Psoas muscle (tissue), 8 donors: Measurements from ENCODE around the gene WDR64. TPM values are rescaled to one million over a fixed set of nuclear protein-coding genes. Genes with fewer than 3 reads are reported as not detected.

Source experiments
- ATAC-seq, 4 donors: fragments of 200-7000 bp; cut with Tn5 transposase; one replicate each; pipeline ENCODE4 v1.9.1; 2020; ENCODE audit warnings: moderate library complexity in 3 of 4, mild to moderate bottlenecking in 2 of 4
- DNase-seq, 2 donors: peaks; one replicate each; pipeline ENCODE4 v3.0.0-alpha.2; 2020
- H3K27ac ChIP-seq: fragments of 200-600 bp; one replicate; pipeline ENCODE4 v1.8.0; 2022
- H3K27me3 ChIP-seq, 3 donors: fragments of 200-600 bp in 1 of 3; one replicate each; pipeline versions ENCODE4 v1.6.1 to v1.8.0; 2013 to 2022; ENCODE audit warnings: low read length in 2 of 3, mild to moderate bottlenecking in 2 of 3, moderate library complexity in 1 of 3; ENCODE audit not compliant: insufficient read depth in 3 of 3
- H3K36me3 ChIP-seq, 2 donors: fragments of 200-600 bp in 1 of 2; one replicate each; pipeline versions ENCODE4 v1.6.1 to v1.8.0; 2013 to 2022; ENCODE audit warnings: low read depth in 1 of 2, mild to moderate bottlenecking in 1 of 2, moderate library complexity in 1 of 2; ENCODE audit not compliant: insufficient read depth in 1 of 2
- H3K4me1 ChIP-seq: fragments of 200-600 bp; one replicate; pipeline ENCODE4 v1.8.0; 2022
- H3K4me3 ChIP-seq: fragments of 200-600 bp; one replicate; pipeline ENCODE4 v1.8.0; 2022; ENCODE audit warnings: mild to moderate bottlenecking
- H3K9me3 ChIP-seq: fragments of 200-600 bp; one replicate; pipeline ENCODE4 v1.8.0; 2022
- CTCF ChIP-seq: fragments of 200-600 bp; IDR thresholded peaks from one replicate; pipeline ENCODE4 v1.8.0; 2022; ENCODE audit warnings: antibody characterized with exemption
- WGBS, 3 donors: extraction: QIAGEN DNeasy Blood & Tissue Kit; methylation state at CpG; one replicate each; pipeline versions ENCODE4 v1.1.6 to v1.1.7; 2013; 5-methylcytosine and 5-hydroxymethylcytosine counted together
- intact Hi-C, 2 donors: fragments of 100-400 bp; cut with DNase I; formaldehyde crosslinking; loops; one replicate each; pipeline versions ENCODE4 v1.11.0 to v1.14.2; 2022
- polyA plus RNA-seq, 3 donors: library from polyadenylated mRNA; stranded (reverse); fragments of 200-250 nt; gene quantifications; one replicate each; pipeline ENCODE4 v1.2.3, GENCODE V29; 2013
- total RNA-seq, 4 donors: library from RNA; stranded (reverse); fragmentation: NEBNext Ultra II Directional in 2 of 4; extraction: Animal tissue kit (Norgen Biotek cat#: 25700) in 2 of 4; gene quantifications; one replicate each; pipeline versions ENCODE4 v1.2.1 to v1.2.4, GENCODE V29; 2021 to 2023
- donor health status: healthy with polysubstance abuse.
- donor health status: DM: no; HTN: no; CAD: no; lungs with moderate emphysema.
- donor health status: Bipolar disorder and iron deficiency.
- donor health status: healthy.
- donor health status: DM: yes; HTN: yes; CAD: no.
- donor health status: DM: no; HTN: no; CAD: no.
- donor health status: DM: no; HTN: no; CAD: no.
- donor health status: DM: yes; HTN: yes; CAD: no.

WDR64 gene
- total and polyA plus RNA-seq, 7 donors: not detected

- no peaks in the 10 kb centered on the region for H3K27me3 ChIP-seq
- peaks cover 4% of the 10 kb centered on the region for H3K4me1 ChIP-seq
- ATAC-seq (no peak), DNase-seq (no peak)
- intact Hi-C loops: no loop called here
- no peaks in the 10 kb centered on the region for H3K9me3 ChIP-seq
- H3K4me3 ChIP-seq: no peak overlapping the region
- no peak overlapping the region for H3K27ac ChIP-seq
- WGBS, 3 donors: 85 to 93% (median 91%) methylated on average over 3 of the region's 3 CpGs
- TF ChIP-seq CTCF: no peak
- peaks cover 0 to 6% of the 10 kb centered on the region in 2 donors for H3K36me3 ChIP-seq
These were observed 19.1 kb upstream of the WDR64 start for GRCh38 chr1:241632987-241633386.

- no peaks in the 10 kb centered on the region for H3K9me3 ChIP-seq
- H3K27ac ChIP-seq: no peak overlapping the region
- no peak for ATAC-seq
- peaks cover 8% of the 10 kb centered on the region for H3K4me1 ChIP-seq
- 92 to 95% (median 93%) methylated on average over 4 of the region's 4 CpGs for WGBS, 3 donors
- no peak overlapping the region for H3K4me3 ChIP-seq
- no peaks in the 10 kb centered on the region for H3K27me3 ChIP-seq
- intact Hi-C loops: no loop called here
- DNase-seq: no peak
- peaks cover 0 to 6% of the 10 kb centered on the region in 2 donors for H3K36me3 ChIP-seq
- TF ChIP-seq CTCF: no peak
These were observed 16.4 kb upstream of the WDR64 start for GRCh38 chr1:241635556-241636152.

- intact Hi-C loops: no loop called here
- no peak for ATAC-seq
- WGBS, 3 donors: 72 to 74% (median 73%) methylated on average over 1 of the region's 1 CpG
These were observed 15.8 kb upstream of the WDR64 start for GRCh38 chr1:241636291-241636690.

GRCh38 chr1:241637046-241637590 is 15.0 kb upstream of the WDR64 start:
- Histone ChIP-seq H3K4me1 (peaks cover 8% of the 10 kb centered on the region), H3K36me3 (peaks cover 0 to 6% of the 10 kb centered on the region in 2 donors), H3K27ac (no peak overlapping the region), H3K4me3 (no peak overlapping the region), H3K9me3 (no peaks in the 10 kb centered on the region), H3K27me3 (no peaks in the 10 kb centered on the region)
- no peak for ATAC-seq
- no peak for TF ChIP-seq CTCF
- intact Hi-C loops: no loop called here
- DNase-seq: no peak

More at GRCh38 chr1:241636291-241636690, 15.8 kb upstream of the WDR64 start:
- no peak for TF ChIP-seq CTCF
- Histone ChIP-seq H3K4me1 (peaks cover 8% of the 10 kb centered on the region), H3K9me3 (no peaks in the 10 kb centered on the region), H3K27me3 (no peaks in the 10 kb centered on the region), H3K36me3 (peaks cover 0 to 6% of the 10 kb centered on the region in 2 donors), H3K27ac (no peak overlapping the region), H3K4me3 (no peak overlapping the region)
- no peak for DNase-seq

- no peak overlapping the region for H3K4me3 ChIP-seq
- H3K9me3 ChIP-seq: no peaks in the 10 kb centered on the region
- DNase-seq (no peak), ATAC-seq (no peak)
- no peaks in the 10 kb centered on the region for H3K27me3 ChIP-seq
- peaks cover 8% of the 10 kb centered on the region for H3K4me1 ChIP-seq
- intact Hi-C loops: no loop called here
- peaks cover 0 to 6% of the 10 kb centered on the region in 2 donors for H3K36me3 ChIP-seq
- no peak for TF ChIP-seq CTCF
- WGBS, 3 donors: 83 to 91% (median 89%) methylated on average over 4 of the region's 4 CpGs
- no peak overlapping the region for H3K27ac ChIP-seq
These were observed 14.5 kb upstream of the WDR64 start for GRCh38 chr1:241637604-241638003.
